Small intestine (tissue), 7 donors: Measurements from ENCODE around the gene WDHD1. TPM values are rescaled to one million over a fixed set of nuclear protein-coding genes. Genes with fewer than 3 reads are reported as not detected.

Experiments
- DNase-seq, 2 donors: peaks; one replicate each; pipeline versions ENCODE4 v3.0.0 to v3.0.0-alpha.2; 2013
- FAIRE-seq: peaks from 2 replicates; lab custom pipeline; 2012; peaks lifted over from hg19 to GRCh38; lab: Jason Lieb, UNC
- H3K27ac ChIP-seq, 3 donors: one replicate each; pipeline ENCODE4 v1.5.1; 2013; ENCODE audit warnings: low read length in 2 of 3, mild to moderate bottlenecking in 2 of 3, control low read depth in 1 of 3, inconsistent platforms in 1 of 3, low read depth in 1 of 3, moderate library complexity in 1 of 3
- H3K27me3 ChIP-seq, 3 donors: one replicate each; pipeline ENCODE4 v1.6.1; 2013; ENCODE audit warnings: low read length in 3 of 3, inconsistent platforms in 1 of 3; ENCODE audit not compliant: control insufficient read depth in 3 of 3, insufficient read depth in 3 of 3
- H3K36me3 ChIP-seq, 3 donors: one replicate each; pipeline ENCODE4 v1.6.1; 2013; ENCODE audit warnings: low read length in 3 of 3, inconsistent platforms in 1 of 3, low read depth in 1 of 3, mild to moderate bottlenecking in 1 of 3, moderate library complexity in 1 of 3; ENCODE audit not compliant: control insufficient read depth in 3 of 3, insufficient read depth in 2 of 3
- H3K4me1 ChIP-seq, 3 donors: one replicate each; pipeline ENCODE4 v1.6.1; 2013; ENCODE audit warnings: low read length in 2 of 3, inconsistent platforms in 1 of 3, low read depth in 1 of 3, mild to moderate bottlenecking in 1 of 3, moderate library complexity in 1 of 3; ENCODE audit not compliant: control insufficient read depth in 3 of 3, insufficient read depth in 2 of 3
- H3K4me3 ChIP-seq, 3 donors: one replicate each; pipeline ENCODE4 v1.5.1; 2013; ENCODE audit warnings: low read length in 3 of 3, control low read depth in 1 of 3, inconsistent platforms in 1 of 3, low read depth in 1 of 3, mild to moderate bottlenecking in 1 of 3, moderate library complexity in 1 of 3
- H3K9me3 ChIP-seq, 2 donors: one replicate each; pipeline ENCODE4 v1.6.1; 2013; ENCODE audit warnings: low read depth in 1 of 2, low read length in 1 of 2; ENCODE audit not compliant: control insufficient read depth in 2 of 2, insufficient read depth in 1 of 2
- WGBS, 3 donors: extraction: QIAGEN DNeasy Blood & Tissue Kit; methylation state at CpG; one replicate each; pipeline ENCODE4 v1.1.7; 2013; 5-methylcytosine and 5-hydroxymethylcytosine counted together
- polyA plus RNA-seq, 4 donors: library from polyadenylated mRNA; stranded (reverse) in 3 of 4; unstranded in 1 of 4; fragments of 200-250 nt in 3 of 4; fragments of 120-200 nt in 1 of 4; gene quantifications; one replicate each; pipeline versions ENCODE4 v1.2.1 to v1.2.3, GENCODE V29; 2013
- donor health status: healthy with polysubstance abuse.
- donor health status: control.
- donor health status: control.
- donor health status: Bipolar disorder and iron deficiency.
- donor health status: healthy.

The WDHD1 gene
- polyA plus RNA-seq, 4 donors = 0.45 to 9.7 (median 2.0) TPM

- no peak for DNase-seq
- WGBS, 3 donors = 91 to 100% (median 94%) methylated on average over 1 of the region's 1 CpG
- no peak for FAIRE-seq
Observed at GRCh38 chr14:54936816-54937215, 90.1 kb downstream of the WDHD1 start.

GRCh38 chr14:54935958-54936357 is 90.9 kb downstream of the WDHD1 start:
- DNase-seq = no peak
- Histone ChIP-seq H3K27ac (no peak overlapping the region), H3K4me3 (no peak overlapping the region), H3K9me3 (no peaks in the 10 kb centered on the region), H3K27me3 (no peaks in the 10 kb centered on the region), H3K36me3 (peaks cover 0 to 2% (median 0%) of the 10 kb centered on the region in 3 donors), H3K4me1 (no peaks in the 10 kb centered on the region)
- WGBS, 3 donors = 94 to 97% (median 97%) methylated on average over 5 of the region's 5 CpGs
- no peak for FAIRE-seq

More at GRCh38 chr14:54936816-54937215, 90.1 kb downstream of the WDHD1 start:
- H3K27me3 ChIP-seq = no peaks in the 10 kb centered on the region
- H3K4me3 ChIP-seq = no peak overlapping the region
- H3K4me1 ChIP-seq = no peaks in the 10 kb centered on the region
- peaks cover 0 to 2% (median 0%) of the 10 kb centered on the region in 3 donors for H3K36me3 ChIP-seq
- H3K9me3 ChIP-seq = no peaks in the 10 kb centered on the region
- no peak overlapping the region for H3K27ac ChIP-seq

- WGBS, 3 donors = 47 to 50% (median 50%) methylated on average over 2 of the region's 2 CpGs
- H3K4me3 ChIP-seq = no peak overlapping the region
- DNase-seq = no peak
- H3K27ac ChIP-seq = no peak overlapping the region
- peaks cover 0 to 2% (median 0%) of the 10 kb centered on the region in 3 donors for H3K36me3 ChIP-seq
- H3K27me3 ChIP-seq = no peaks in the 10 kb centered on the region
- no peaks in the 10 kb centered on the region for H3K4me1 ChIP-seq
- FAIRE-seq = no peak
- no peaks in the 10 kb centered on the region for H3K9me3 ChIP-seq
Observed at GRCh38 chr14:54935100-54935499, 91.8 kb downstream of the WDHD1 start.

- Histone ChIP-seq H3K4me3 (no peak overlapping the region), H3K36me3 (no peaks in the 10 kb centered on the region), H3K27me3 (no peaks in the 10 kb centered on the region), H3K4me1 (no peaks in the 10 kb centered on the region), H3K9me3 (no peaks in the 10 kb centered on the region), H3K27ac (no peak overlapping the region)
- 59 to 72% (median 70%) methylated on average over 1 of the region's 1 CpG for WGBS, 3 donors
- FAIRE-seq = no peak
- no peak for DNase-seq
Observed at GRCh38 chr14:54933006-54933405, 93.9 kb downstream of the WDHD1 start.

GRCh38 chr14:54931598-54932340 is 95.1 kb downstream of the WDHD1 start:
- Histone ChIP-seq H3K9me3 (no peaks in the 10 kb centered on the region), H3K27ac (no peak overlapping the region), H3K4me1 (no peaks in the 10 kb centered on the region), H3K36me3 (no peaks in the 10 kb centered on the region), H3K27me3 (no peaks in the 10 kb centered on the region), H3K4me3 (no peak overlapping the region)
- DNase-seq (no peak), FAIRE-seq (no peak)
- 90 to 98% (median 90%) methylated on average over 3 of the region's 3 CpGs for WGBS, 3 donors

- no peaks in the 10 kb centered on the region for H3K36me3 ChIP-seq
- no peak for FAIRE-seq
- H3K9me3 ChIP-seq = no peaks in the 10 kb centered on the region
- no peaks in the 10 kb centered on the region for H3K27me3 ChIP-seq
- H3K27ac ChIP-seq = no peak overlapping the region
- H3K4me1 ChIP-seq = no peaks in the 10 kb centered on the region
- DNase-seq = no peak
- no peak overlapping the region for H3K4me3 ChIP-seq
- 92 to 100% (median 93%) methylated on average over 1 of the region's 1 CpG for WGBS, 3 donors
Observed at GRCh38 chr14:54931101-54931500, 95.8 kb downstream of the WDHD1 start.

- Histone ChIP-seq H3K4me3 (no peak overlapping the region), H3K4me1 (no peaks in the 10 kb centered on the region), H3K27ac (no peak overlapping the region), H3K9me3 (no peaks in the 10 kb centered on the region), H3K27me3 (no peaks in the 10 kb centered on the region), H3K36me3 (no peaks in the 10 kb centered on the region)
- DNase-seq (no peak), FAIRE-seq (no peak)
Observed at GRCh38 chr14:54929556-54929955, 97.3 kb downstream of the WDHD1 start.

GRCh38 chr14:54928216-54928615 is 98.7 kb downstream of the WDHD1 start:
- no peaks in the 10 kb centered on the region for H3K36me3 ChIP-seq
- DNase-seq = no peak
- H3K9me3 ChIP-seq = no peaks in the 10 kb centered on the region
- FAIRE-seq = no peak
- no peaks in the 10 kb centered on the region for H3K4me1 ChIP-seq
- no peak overlapping the region for H3K4me3 ChIP-seq
- no peak overlapping the region for H3K27ac ChIP-seq
- no peaks in the 10 kb centered on the region for H3K27me3 ChIP-seq

GRCh38 chr14:54927551-54927950 is 99.3 kb downstream of the WDHD1 start:
- H3K27ac ChIP-seq = no peak overlapping the region
- DNase-seq = no peak
- no peaks in the 10 kb centered on the region for H3K4me1 ChIP-seq
- 85 to 94% (median 90%) methylated on average over 1 of the region's 1 CpG for WGBS, 3 donors
- H3K36me3 ChIP-seq = no peaks in the 10 kb centered on the region
- no peak for FAIRE-seq
- H3K4me3 ChIP-seq = no peak overlapping the region
- H3K27me3 ChIP-seq = no peaks in the 10 kb centered on the region
- H3K9me3 ChIP-seq = no peaks in the 10 kb centered on the region
